Osteoblast (primary cell): Measurements from ENCODE around the gene ANK3. TPM values are rescaled to one million over a fixed set of nuclear protein-coding genes. Genes with fewer than 3 reads are reported as not detected.
"Not testable (repeated sequence)": the region's sequence is repeated elsewhere in the genome, so short reads cannot be mapped to it uniquely, and the experiment has no call there.

Source experiments
- DNase-seq: peaks from one replicate; pipeline ENCODE4 v3.0.0; 2011; ENCODE audit warnings: low spot score, mixed read lengths; ENCODE audit not compliant: insufficient read length; ENCODE audit errors: missing footprints
- H2AFZ ChIP-seq: 2 replicates; pipeline ENCODE4 v1.6.0; 2011; ENCODE audit warnings: mild to moderate bottlenecking, low read length
- H3K27ac ChIP-seq: 2 replicates; pipeline ENCODE4 v1.5.1; 2011; ENCODE audit warnings: mild to moderate bottlenecking, low read depth, low read length, moderate library complexity
- H3K27me3 ChIP-seq: 2 replicates; pipeline ENCODE4 v1.6.0; 2012; ENCODE audit warnings: mild to moderate bottlenecking, control low read depth, inconsistent platforms, low read length, moderate library complexity; ENCODE audit not compliant: insufficient read depth
- H3K36me3 ChIP-seq: 2 replicates; pipeline ENCODE4 v1.5.1; 2011; ENCODE audit warnings: mild to moderate bottlenecking, low read length, control low read depth, moderate library complexity; ENCODE audit not compliant: insufficient read depth
- H3K4me1 ChIP-seq: 2 replicates; pipeline ENCODE4 v1.5.1; 2011; ENCODE audit warnings: mild to moderate bottlenecking, low read length, control low read depth, moderate library complexity; ENCODE audit not compliant: insufficient read depth
- H3K4me2 ChIP-seq: 2 replicates; pipeline ENCODE4 v1.6.0; 2011; ENCODE audit warnings: mild to moderate bottlenecking, low read length; ENCODE audit not compliant: insufficient read depth
- H3K4me3 ChIP-seq: fragments of 200-600 bp; sonication (generic); 3 replicates; pipeline ENCODE4 v1.5.1; 2012; ENCODE audit warnings: mild to moderate bottlenecking, low read length, inconsistent platforms; ENCODE audit not compliant: insufficient read depth
- H3K79me2 ChIP-seq: 2 replicates; pipeline ENCODE4 v1.6.0; 2012; ENCODE audit warnings: mild to moderate bottlenecking, low read length, control low read depth, inconsistent platforms; ENCODE audit not compliant: insufficient read depth
- H3K9me3 ChIP-seq: 2 replicates; pipeline ENCODE4 v1.5.1; 2011; ENCODE audit warnings: low read depth, low read length, control low read depth
- H4K20me1 ChIP-seq: 2 replicates; pipeline ENCODE4 v1.6.0; 2012; ENCODE audit warnings: mild to moderate bottlenecking, low read length, control low read depth; ENCODE audit not compliant: insufficient read depth
- CTCF ChIP-seq: IDR thresholded peaks from 2 replicates; pipeline ENCODE4 v1.5.1; 2011; ENCODE audit warnings: mild to moderate bottlenecking, low read depth, low read length, moderate library complexity; ENCODE audit errors: extremely low read depth
- total RNA-seq: library from RNA; depleted of rRNA; stranded (reverse); fragments of >200 nt; gene quantifications from 2 replicates; pipeline ENCODE4 v1.2.3, GENCODE V29; 2012

ANK3 gene
- total RNA-seq, 1 donor: 44.5 TPM

- no peaks in the 10 kb centered on the region for H3K9me3 ChIP-seq
- no peak for TF ChIP-seq CTCF
- DNase-seq: no peak
- no peaks in the 10 kb centered on the region for H4K20me1 ChIP-seq
- H3K79me2 ChIP-seq: no peaks in the 10 kb centered on the region
- peak overlapping the region; percentile 57 for H3K27ac ChIP-seq
- no peak overlapping the region for H3K4me3 ChIP-seq
- H3K27me3 ChIP-seq: no peaks in the 10 kb centered on the region
- H3K4me2 ChIP-seq: peak overlapping the region; percentile 1
- H3K36me3 ChIP-seq: no peaks in the 10 kb centered on the region
- peaks cover 18% of the 10 kb centered on the region for H3K4me1 ChIP-seq
- H2AFZ ChIP-seq: peak overlapping the region; percentile 24
These were observed 96.0 kb downstream of the ANK3 start for GRCh38 chr10:60293581-60294175.

- no peak overlapping the region for H3K4me3 ChIP-seq
- DNase-seq: no peak
- H3K27me3 ChIP-seq: no peaks in the 10 kb centered on the region
- no peaks in the 10 kb centered on the region for H3K36me3 ChIP-seq
- H3K79me2 ChIP-seq: no peaks in the 10 kb centered on the region
- H2AFZ ChIP-seq: no peak overlapping the region
- H3K27ac ChIP-seq: peak overlapping the region; percentile 57
- no peaks in the 10 kb centered on the region for H3K9me3 ChIP-seq
- H4K20me1 ChIP-seq: no peaks in the 10 kb centered on the region
- peaks cover 24% of the 10 kb centered on the region for H3K4me1 ChIP-seq
- H3K4me2 ChIP-seq: no peak overlapping the region
- no peak for TF ChIP-seq CTCF
These were observed 96.7 kb downstream of the ANK3 start for GRCh38 chr10:60292998-60293397.

- not testable (repeated sequence) for H4K20me1 ChIP-seq, H3K4me2 ChIP-seq, H3K36me3 ChIP-seq, DNase-seq, H3K79me2 ChIP-seq, H3K27me3 ChIP-seq, H2AFZ ChIP-seq, H3K27ac ChIP-seq, H3K4me3 ChIP-seq, H3K9me3 ChIP-seq
- H3K4me1 ChIP-seq: peaks cover 25% of the 10 kb centered on the region
These were observed 97.1 kb downstream of the ANK3 start for GRCh38 chr10:60292536-60292935.

GRCh38 chr10:60291344-60291930 is 98.2 kb downstream of the ANK3 start:
- H3K4me3 ChIP-seq: no peak overlapping the region
- TF ChIP-seq CTCF: no peak
- no peaks in the 10 kb centered on the region for H3K27me3 ChIP-seq
- DNase-seq: no peak
- H3K36me3 ChIP-seq: no peaks in the 10 kb centered on the region
- H3K9me3 ChIP-seq: no peaks in the 10 kb centered on the region
- H3K79me2 ChIP-seq: no peaks in the 10 kb centered on the region
- no peak overlapping the region for H2AFZ ChIP-seq
- H3K27ac ChIP-seq: no peak overlapping the region
- no peaks in the 10 kb centered on the region for H4K20me1 ChIP-seq
- peaks cover 27% of the 10 kb centered on the region for H3K4me1 ChIP-seq
- no peak overlapping the region for H3K4me2 ChIP-seq
